HepG2 (cell line): ENCODE data around the gene F12. TPM values are rescaled to one million over a fixed set of nuclear protein-coding genes. Genes with fewer than 3 reads are reported as not detected.

Experiments used
- BORCS8-MEF2B ChIP-seq: sonication (generic); formaldehyde crosslinking; IDR thresholded peaks from 2 replicates; pipeline ENCODE4 v1.8.0; 2022; ENCODE audit warnings: mild to moderate bottlenecking, missing genetic modification reagents
- CEBPG ChIP-seq: IDR thresholded peaks from 2 replicates; pipeline ENCODE4 v1.6.1; 2016
- ELK4 ChIP-seq: sonication (generic); formaldehyde crosslinking; IDR thresholded peaks from 2 replicates; pipeline ENCODE4 v1.9.0; 2021; ENCODE audit warnings: missing genetic modification reagents, borderline replicate concordance
- NFYC ChIP-seq: IDR thresholded peaks from 2 replicates; pipeline ENCODE4 v1.6.1; 2016; ENCODE audit warnings: missing genetic modification reagents, missing compliant biosample characterization
- SALL2 ChIP-seq: sonication (generic); formaldehyde crosslinking; IDR thresholded peaks from 2 replicates; pipeline ENCODE4 v1.8.1; 2023; ENCODE audit warnings: mild to moderate bottlenecking, missing genetic modification reagents, inconsistent platforms
- TBP ChIP-seq: sonication (generic); formaldehyde crosslinking; IDR thresholded peaks from 2 replicates; pipeline ENCODE4 v1.5.0; 2020; ENCODE audit warnings: missing genetic modification reagents
- TFAP4 ChIP-seq: sonication (generic); IDR thresholded peaks from 2 replicates; pipeline ENCODE4 v1.6.1; 2016; ENCODE audit warnings: low read depth, borderline replicate concordance
- XRCC5 ChIP-seq: fragments of 200-400 bp; formaldehyde crosslinking; optimal IDR thresholded peaks from 2 replicates; pipeline ENCODE3; 2017; ENCODE audit warnings: mild to moderate bottlenecking, low read length
- ZFP37 ChIP-seq: sonication (generic); formaldehyde crosslinking; IDR thresholded peaks from 2 replicates; pipeline ENCODE4 v1.4.0; 2020; ENCODE audit warnings: missing genetic modification reagents, borderline replicate concordance
- ZNF207 ChIP-seq: fragments of 450-650 bp; IDR thresholded peaks from 2 replicates; pipeline ENCODE4 v1.6.1; 2016; ENCODE audit warnings: antibody characterized with exemption, borderline replicate concordance
- ZNF615 ChIP-seq: sonication (generic); formaldehyde crosslinking; IDR thresholded peaks from 2 replicates; pipeline ENCODE4 v1.5.0; 2020; ENCODE audit warnings: mild to moderate bottlenecking, missing genetic modification reagents, borderline replicate concordance
- ZNF619 ChIP-seq: sonication (generic); formaldehyde crosslinking; IDR thresholded peaks from 2 replicates; pipeline ENCODE4 v1.4.0; 2020; ENCODE audit warnings: mild to moderate bottlenecking, missing genetic modification reagents
- ZNF75D ChIP-seq: sonication (generic); formaldehyde crosslinking; IDR thresholded peaks from 2 replicates; pipeline ENCODE4 v1.8.1; 2023; ENCODE audit warnings: missing genetic modification reagents, mild to moderate bottlenecking, borderline replicate concordance
- ZNF761 ChIP-seq: sonication (generic); formaldehyde crosslinking; conservative IDR thresholded peaks from 2 replicates; pipeline ENCODE4 v1.4.0; 2020; ENCODE audit warnings: mild to moderate bottlenecking, missing genetic modification reagents
- ZSCAN25 ChIP-seq: sonication (generic); formaldehyde crosslinking; IDR thresholded peaks from 2 replicates; pipeline ENCODE4 v1.8.0; 2022; ENCODE audit warnings: mild to moderate bottlenecking, missing genetic modification reagents
- polyA plus RNA-seq, 8 experiments: library from polyadenylated mRNA; depleted of rRNA in 3 of 8; stranded (reverse) in 7 of 8; unstranded in 1 of 8; fragments of >200 nt; fragmentation: Illumina TruSeq in 4 of 8; extraction: Trizol in 4 of 8; gene quantifications; 2 replicates each; pipeline versions ENCODE4 v1.2.1 to v1.2.3, GENCODE V29; 2011 to 2016; ENCODE audit warnings: low read depth in 4 of 8, missing spikeins in 1 of 8, mixed read lengths in 1 of 8; ENCODE audit not compliant: insufficient read depth in 1 of 8
- total RNA-seq, 5 experiments: library from RNA; depleted of rRNA; stranded (reverse); fragments of >200 nt; fragmentation: Illumina TruSeq; extraction: Trizol; gene quantifications; 2 replicates each; pipeline ENCODE4 v1.2.3, GENCODE V29; 2016; ENCODE audit warnings: low read depth in 1 of 5
- TF ChIP-seq, protein P1 (sequence below): sonication (generic); formaldehyde crosslinking; IDR thresholded peaks from 2 replicates; pipeline ENCODE4 v1.4.0; 2020; ENCODE audit warnings: low read depth, mild to moderate bottlenecking, missing genetic modification reagents
- TF ChIP-seq, protein P2 (sequence below): sonication (generic); formaldehyde crosslinking; conservative IDR thresholded peaks from 2 replicates; pipeline ENCODE4 v1.4.0; 2020; ENCODE audit warnings: missing genetic modification reagents
- TF ChIP-seq, protein P3 (sequence below): sonication (generic); formaldehyde crosslinking; IDR thresholded peaks from 2 replicates; pipeline ENCODE4 v1.8.1; 2022; ENCODE audit warnings: low read depth, mild to moderate bottlenecking, missing genetic modification reagents
- TF ChIP-seq, protein P4 (sequence below): sonication (generic); formaldehyde crosslinking; IDR thresholded peaks from 2 replicates; pipeline ENCODE4 v1.4.0; 2020; ENCODE audit warnings: missing genetic modification reagents

The F12 gene
- total and polyA plus RNA-seq, 2 of the 13 experiments (the other 11 are each of a cell fraction or from before 2014, with no cell fraction given), result 2.5 to 3.0 TPM

- TF ChIP-seq, protein P1, sequence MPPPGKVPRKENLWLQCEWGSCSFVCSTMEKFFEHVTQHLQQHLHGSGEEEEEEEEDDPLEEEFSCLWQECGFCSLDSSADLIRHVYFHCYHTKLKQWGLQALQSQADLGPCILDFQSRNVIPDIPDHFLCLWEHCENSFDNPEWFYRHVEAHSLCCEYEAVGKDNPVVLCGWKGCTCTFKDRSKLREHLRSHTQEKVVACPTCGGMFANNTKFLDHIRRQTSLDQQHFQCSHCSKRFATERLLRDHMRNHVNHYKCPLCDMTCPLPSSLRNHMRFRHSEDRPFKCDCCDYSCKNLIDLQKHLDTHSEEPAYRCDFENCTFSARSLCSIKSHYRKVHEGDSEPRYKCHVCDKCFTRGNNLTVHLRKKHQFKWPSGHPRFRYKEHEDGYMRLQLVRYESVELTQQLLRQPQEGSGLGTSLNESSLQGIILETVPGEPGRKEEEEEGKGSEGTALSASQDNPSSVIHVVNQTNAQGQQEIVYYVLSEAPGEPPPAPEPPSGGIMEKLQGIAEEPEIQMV (CRISPR knock-in tag), result 0 out of 2 replicates have a peak, but pooled peaks have one; percentile 38
- no peak for TF ChIP-seq ELK4 (CRISPR knock-in tag)
- TF ChIP-seq ZFP37 (CRISPR knock-in tag), result no peak
- TF ChIP-seq, protein P2, sequence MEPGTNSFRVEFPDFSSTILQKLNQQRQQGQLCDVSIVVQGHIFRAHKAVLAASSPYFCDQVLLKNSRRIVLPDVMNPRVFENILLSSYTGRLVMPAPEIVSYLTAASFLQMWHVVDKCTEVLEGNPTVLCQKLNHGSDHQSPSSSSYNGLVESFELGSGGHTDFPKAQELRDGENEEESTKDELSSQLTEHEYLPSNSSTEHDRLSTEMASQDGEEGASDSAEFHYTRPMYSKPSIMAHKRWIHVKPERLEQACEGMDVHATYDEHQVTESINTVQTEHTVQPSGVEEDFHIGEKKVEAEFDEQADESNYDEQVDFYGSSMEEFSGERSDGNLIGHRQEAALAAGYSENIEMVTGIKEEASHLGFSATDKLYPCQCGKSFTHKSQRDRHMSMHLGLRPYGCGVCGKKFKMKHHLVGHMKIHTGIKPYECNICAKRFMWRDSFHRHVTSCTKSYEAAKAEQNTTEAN (CRISPR knock-in tag), result no peak
- TF ChIP-seq ZNF615 (CRISPR knock-in tag), result no peak
- TF ChIP-seq ZNF207, result no peak
- peak; percentile 56; the same call in 1 of the 2 replicates for TF ChIP-seq TFAP4
- TF ChIP-seq, protein P3, sequence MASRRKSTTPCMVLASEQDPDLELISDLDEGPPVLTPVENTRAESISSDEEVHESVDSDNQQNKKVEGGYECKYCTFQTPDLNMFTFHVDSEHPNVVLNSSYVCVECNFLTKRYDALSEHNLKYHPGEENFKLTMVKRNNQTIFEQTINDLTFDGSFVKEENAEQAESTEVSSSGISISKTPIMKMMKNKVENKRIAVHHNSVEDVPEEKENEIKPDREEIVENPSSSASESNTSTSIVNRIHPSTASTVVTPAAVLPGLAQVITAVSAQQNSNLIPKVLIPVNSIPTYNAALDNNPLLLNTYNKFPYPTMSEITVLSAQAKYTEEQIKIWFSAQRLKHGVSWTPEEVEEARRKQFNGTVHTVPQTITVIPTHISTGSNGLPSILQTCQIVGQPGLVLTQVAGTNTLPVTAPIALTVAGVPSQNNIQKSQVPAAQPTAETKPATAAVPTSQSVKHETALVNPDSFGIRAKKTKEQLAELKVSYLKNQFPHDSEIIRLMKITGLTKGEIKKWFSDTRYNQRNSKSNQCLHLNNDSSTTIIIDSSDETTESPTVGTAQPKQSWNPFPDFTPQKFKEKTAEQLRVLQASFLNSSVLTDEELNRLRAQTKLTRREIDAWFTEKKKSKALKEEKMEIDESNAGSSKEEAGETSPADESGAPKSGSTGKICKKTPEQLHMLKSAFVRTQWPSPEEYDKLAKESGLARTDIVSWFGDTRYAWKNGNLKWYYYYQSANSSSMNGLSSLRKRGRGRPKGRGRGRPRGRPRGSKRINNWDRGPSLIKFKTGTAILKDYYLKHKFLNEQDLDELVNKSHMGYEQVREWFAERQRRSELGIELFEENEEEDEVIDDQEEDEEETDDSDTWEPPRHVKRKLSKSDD, result 0 out of 2 replicates have a peak, but pooled peaks have one; percentile 27
- TF ChIP-seq NFYC (CRISPR knock-in tag), result no peak
- no peak for TF ChIP-seq ZNF75D (CRISPR knock-in tag)
- no peak for TF ChIP-seq BORCS8-MEF2B (CRISPR knock-in tag)
- no peak for TF ChIP-seq SALL2 (CRISPR knock-in tag)
- no peak for TF ChIP-seq TBP (CRISPR knock-in tag)
- TF ChIP-seq ZNF761 (CRISPR knock-in tag), result no peak
- TF ChIP-seq, protein P4, sequence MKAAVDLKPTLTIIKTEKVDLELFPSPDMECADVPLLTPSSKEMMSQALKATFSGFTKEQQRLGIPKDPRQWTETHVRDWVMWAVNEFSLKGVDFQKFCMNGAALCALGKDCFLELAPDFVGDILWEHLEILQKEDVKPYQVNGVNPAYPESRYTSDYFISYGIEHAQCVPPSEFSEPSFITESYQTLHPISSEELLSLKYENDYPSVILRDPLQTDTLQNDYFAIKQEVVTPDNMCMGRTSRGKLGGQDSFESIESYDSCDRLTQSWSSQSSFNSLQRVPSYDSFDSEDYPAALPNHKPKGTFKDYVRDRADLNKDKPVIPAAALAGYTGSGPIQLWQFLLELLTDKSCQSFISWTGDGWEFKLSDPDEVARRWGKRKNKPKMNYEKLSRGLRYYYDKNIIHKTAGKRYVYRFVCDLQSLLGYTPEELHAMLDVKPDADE, result no peak
- peak; percentile 41 for TF ChIP-seq CEBPG (CRISPR knock-in tag)
- TF ChIP-seq ZSCAN25 (CRISPR knock-in tag), result no peak
- no peak for TF ChIP-seq ZNF619 (CRISPR knock-in tag)
- no peak for TF ChIP-seq XRCC5
These were observed at the start of gene F12 (continued) for GRCh38 chr5:177409043-177409801.
